K562 (cell line): ENCODE results near the gene DKC1. TPM values are rescaled to one million over a fixed set of nuclear protein-coding genes. Genes with fewer than 3 reads are reported as not detected.

Experiments used
- ATAC-seq: fragments of 200-7000 bp; cut with Tn5 transposase; 3 replicates; pipeline ENCODE4 v1.9.1; 2020; ENCODE audit warnings: moderate library complexity
- BruUV-seq: library from RNA; stranded (reverse); fragments of 400-500 nt; replicated peaks from 2 replicates; lab custom pipeline; 2021; lab: Mats Ljungman, UMichigan
- CTCF ChIA-PET: fragments of 300-600 bp; formaldehyde crosslinking; extraction: SDS; loops from one replicate; lab custom pipeline; 2021; ENCODE audit warnings: low intra/inter-chr PET ratio; lab: Yijun Ruan, JAX
- POLR2A ChIA-PET: fragments of 300-600, 350-650 bp; sonication (Branson Sonifier 250); formaldehyde crosslinking; extraction: SDS; loops from one replicate; lab custom pipeline; 2021; ENCODE audit warnings: antibody characterized with exemption, inconsistent platforms; lab: Yijun Ruan, JAX
- DNase-seq, 4 experiments: peaks; one replicate each; pipeline versions ENCODE4 v3.0.0 to v3.0.0-alpha.2; 2011 to 2018; ENCODE audit warnings: low spot score in 3 of 4, mixed read lengths in 3 of 4; ENCODE audit errors: extremely low read depth in 1 of 4
- FAIRE-seq: peaks from 2 replicates; lab custom pipeline; 2011; peaks lifted over from hg19 to GRCh38; lab: Jason Lieb, UNC
- H2AFZ ChIP-seq: 2 replicates; pipeline ENCODE4 v1.6.0; 2011; ENCODE audit warnings: low read depth, low read length, control low read depth, inconsistent platforms
- H3K27ac ChIP-seq: fragments of 200-600 bp; 3 replicates; pipeline ENCODE4 v1.8.0; 2011; ENCODE audit warnings: low read depth, mild to moderate bottlenecking, control low read depth, inconsistent platforms, low read length, moderate library complexity, mixed read lengths; ENCODE audit errors: extremely low read depth
- H3K27me3 ChIP-seq, 2 experiments: fragments of 300-600 bp in 1 of 2; 2 replicates in 1 of 2; 3 replicates in 1 of 2; pipeline versions ENCODE4 v1.6.0 to v1.8.0; 2011; ENCODE audit warnings: inconsistent platforms in 2 of 2, low read length in 2 of 2, mild to moderate bottlenecking in 1 of 2, mixed read lengths in 1 of 2, moderate library complexity in 1 of 2; ENCODE audit not compliant: control insufficient read depth in 2 of 2, insufficient read depth in 2 of 2
- H3K36me3 ChIP-seq: fragments of 300-600 bp; 3 replicates; pipeline ENCODE4 v1.8.0; 2011; ENCODE audit warnings: mild to moderate bottlenecking, low read length, inconsistent platforms; ENCODE audit not compliant: control insufficient read depth, insufficient read depth
- H3K4me1 ChIP-seq, 2 experiments: fragments of 200-600 bp in 1 of 2; replicated peaks in 1 of 2; 2 replicates in 1 of 2; 3 replicates in 1 of 2; pipeline versions ENCODE4 v1.5.1 to v1.8.0; 2011; ENCODE audit warnings: inconsistent platforms in 2 of 2, low read length in 2 of 2, mild to moderate bottlenecking in 1 of 2, mixed read lengths in 1 of 2, moderate library complexity in 1 of 2; ENCODE audit not compliant: control insufficient read depth in 2 of 2, insufficient read depth in 2 of 2
- H3K4me2 ChIP-seq: 2 replicates; pipeline ENCODE4 v1.6.1; 2011; ENCODE audit warnings: low read length, control low read depth, inconsistent platforms, mixed read lengths; ENCODE audit not compliant: insufficient read depth
- H3K4me3 ChIP-seq: fragments of 200-600 bp; sonication (generic), shearing (Covaris generic); 2 replicates; pipeline ENCODE4 v1.5.1; 2016; ENCODE audit warnings: control low read depth, inconsistent platforms
- H3K79me2 ChIP-seq: fragments of 200-600 bp; 3 replicates; pipeline ENCODE4 v1.8.0; 2011; ENCODE audit warnings: low read length, inconsistent platforms; ENCODE audit not compliant: control insufficient read depth, insufficient read depth
- H3K9ac ChIP-seq, 2 experiments: 2 replicates each; pipeline versions ENCODE4 v1.6.0 to v1.6.1; 2011; ENCODE audit warnings: low read depth in 2 of 2, low read length in 2 of 2, control low read depth in 1 of 2, inconsistent platforms in 1 of 2, mild to moderate bottlenecking in 1 of 2, mixed read lengths in 1 of 2; ENCODE audit not compliant: insufficient read depth in 1 of 2
- H3K9me1 ChIP-seq: one replicate; pipeline ENCODE4 v1.6.0; 2011; ENCODE audit warnings: inconsistent platforms, mild to moderate bottlenecking, low read length, moderate library complexity; ENCODE audit not compliant: control insufficient read depth, insufficient read depth
- H3K9me3 ChIP-seq: replicated peaks from 2 replicates; pipeline ENCODE4 v1.5.1; 2011; ENCODE audit warnings: low read depth, low read length, inconsistent platforms; ENCODE audit not compliant: control insufficient read depth, insufficient read depth
- H4K20me1 ChIP-seq: replicated peaks from 2 replicates; pipeline ENCODE4 v1.6.1; 2011; ENCODE audit warnings: low read length, inconsistent platforms, mixed read lengths; ENCODE audit not compliant: control insufficient read depth, insufficient read depth
- TCF7L2 ChIP-seq: fragments of 150-350 bp; IDR thresholded peaks from 2 replicates; pipeline ENCODE4 v1.6.1; 2016; ENCODE audit warnings: low read depth, mild to moderate bottlenecking, low read length, moderate library complexity
- XRCC3 ChIP-seq: fragments of 450-650 bp; IDR thresholded peaks from 2 replicates; pipeline ENCODE4 v1.6.1; 2017; ENCODE audit warnings: mild to moderate bottlenecking, moderate library complexity
- ZNF76 ChIP-seq: fragments of 250-450 bp; sonication (Bioruptor Pico); IDR thresholded peaks from 2 replicates; pipeline ENCODE4 v1.4.0; 2020; ENCODE audit warnings: mild to moderate bottlenecking, moderate library complexity, borderline replicate concordance
- ZSCAN29 ChIP-seq: fragments of 450-650 bp; IDR thresholded peaks from 2 replicates; pipeline ENCODE4 v1.6.1; 2017
- WGBS: fragments of 100-300 bp; shearing (Covaris generic); methylation state at CpG from one replicate; pipeline ENCODE4 v1.1.6; 2016; ENCODE audit warnings: low coverage, mixed read lengths; ENCODE audit not compliant: insufficient coverage; ENCODE audit errors: missing lambda C conversion rate; 5-methylcytosine and 5-hydroxymethylcytosine counted together
- in situ Hi-C: fragments of 300-500 bp; cut with MboI; formaldehyde crosslinking; loops from 4 replicates; pipeline ENCODE4 v1.15.0; 2018; ENCODE audit warnings: inconsistent platforms, mixed read lengths
- intact Hi-C: fragments of 100-400 bp; cut with micrococcal nuclease; formaldehyde crosslinking; loops from 2 replicates; pipeline ENCODE4 v1.14.2; 2022
- polyA plus RNA-seq, 8 experiments: library from polyadenylated mRNA; depleted of rRNA in 4 of 8; stranded (reverse) in 5 of 8; unstranded in 3 of 8; fragments of >200 nt; fragmentation: Nextera tagmentation in 2 of 8; fragmentation: Illumina TruSeq in 1 of 8; extraction: Ambion mirVana in 2 of 8; extraction: Trizol in 1 of 8; gene quantifications; 2 replicates each; pipeline versions ENCODE4 v1.2.1 to v1.2.3, GENCODE V29; 2011 to 2014; ENCODE audit warnings: inconsistent platforms in 1 of 8, missing spikeins in 1 of 8
- total RNA-seq, 7 experiments: library from RNA; depleted of rRNA in 6 of 7; stranded (reverse); fragments of >200 nt in 6 of 7; fragmentation: Illumina TruSeq in 2 of 7; extraction: Trizol in 2 of 7; gene quantifications; 2 replicates each; pipeline versions ENCODE4 v1.2.1 to v1.2.3, GENCODE V29; 2011 to 2021; ENCODE audit warnings: low replicate concordance in 1 of 7
- TF ChIP-seq, protein P1 (sequence below): fragments of 200-800 bp; sonication (Bioruptor generic); IDR thresholded peaks from 2 replicates; pipeline ENCODE4 v1.6.1; 2017; ENCODE audit warnings: missing genetic modification characterization, missing compliant biosample characterization
- TF ChIP-seq, protein P2 (sequence below): fragments of 450-650 bp; formaldehyde crosslinking; conservative IDR thresholded peaks from 2 replicates; pipeline ENCODE4 v1.4.0; 2022; ENCODE audit warnings: mild to moderate bottlenecking, missing genetic modification characterization
- TF ChIP-seq, protein P3 (sequence below): fragments of 450-650 bp; IDR thresholded peaks from 2 replicates; pipeline ENCODE4 v1.6.1; 2017; ENCODE audit warnings: antibody characterized with exemption, mild to moderate bottlenecking

Gene DKC1
- total and polyA plus RNA-seq, 9 of the 15 experiments (the other 6 are each of a cell fraction or from before 2014, with no cell fraction given), result 205 to 313 (median 219) TPM

DNA sequence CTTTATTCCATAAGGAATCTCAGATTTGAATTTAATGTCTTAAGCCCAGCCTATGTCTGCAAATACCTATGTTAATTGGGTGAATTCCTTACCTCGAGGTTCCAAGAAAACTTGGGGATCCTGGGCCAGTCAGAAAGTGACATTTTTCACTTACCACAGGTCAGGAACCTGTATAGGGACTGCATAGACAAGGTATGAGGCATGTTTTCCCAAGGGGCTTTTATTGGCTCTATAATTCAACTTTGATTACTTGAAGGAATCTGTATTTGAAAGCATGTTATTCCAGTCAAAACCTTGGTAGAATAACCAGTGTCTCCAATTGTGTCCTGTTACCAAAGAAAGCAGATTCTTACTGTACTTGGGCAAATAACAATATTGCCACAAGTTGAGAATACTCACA, 51.1 kb downstream of the DKC1 start:
- ChIA-PET POLR2A (interaction anchor here (1.2 to 1.5 kb wide), 2 partner anchors 9 to 34 kb away, joined by 4 to 5 read pairs; partner anchors contain the start of gene MPP1), CTCF (no interaction called here)
- Histone ChIP-seq H3K4me2 (no peak overlapping the region), H3K4me1 (peaks cover 8 to 25% of the 10 kb centered on the region in 2 experiments), H4K20me1 (no peaks in the 10 kb centered on the region), H3K27me3 (no peaks in the 10 kb centered on the region), H3K9me1 (no peaks in the 10 kb centered on the region), H3K9me3 (no peaks in the 10 kb centered on the region), H3K9ac (0 out of 4 replicates have a peak overlapping the region, but pooled peaks of 1 of the 2 experiments have one; percentile 6), H3K36me3 (no peaks in the 10 kb centered on the region), H2AFZ (0 out of 2 replicates have a peak overlapping the region, but pooled peaks have one; percentile 8), H3K27ac (no peak overlapping the region), H3K79me2 (peaks cover 9% of the 10 kb centered on the region; the same call in 1 of the 3 replicates), H3K4me3 (no peak overlapping the region)
- no TSS peak for BruUV-seq
- DNase-seq, result no peak
- 0% methylated on average over 1 of the region's 1 CpG for WGBS
- ATAC-seq, result no peak
- TF ChIP-seq XRCC3, result no peak
- TF ChIP-seq ZSCAN29, result peak; percentile 90
- intact Hi-C loops (no loop called here), in situ Hi-C loops (no loop called here)
- FAIRE-seq, result no peak

DNA sequence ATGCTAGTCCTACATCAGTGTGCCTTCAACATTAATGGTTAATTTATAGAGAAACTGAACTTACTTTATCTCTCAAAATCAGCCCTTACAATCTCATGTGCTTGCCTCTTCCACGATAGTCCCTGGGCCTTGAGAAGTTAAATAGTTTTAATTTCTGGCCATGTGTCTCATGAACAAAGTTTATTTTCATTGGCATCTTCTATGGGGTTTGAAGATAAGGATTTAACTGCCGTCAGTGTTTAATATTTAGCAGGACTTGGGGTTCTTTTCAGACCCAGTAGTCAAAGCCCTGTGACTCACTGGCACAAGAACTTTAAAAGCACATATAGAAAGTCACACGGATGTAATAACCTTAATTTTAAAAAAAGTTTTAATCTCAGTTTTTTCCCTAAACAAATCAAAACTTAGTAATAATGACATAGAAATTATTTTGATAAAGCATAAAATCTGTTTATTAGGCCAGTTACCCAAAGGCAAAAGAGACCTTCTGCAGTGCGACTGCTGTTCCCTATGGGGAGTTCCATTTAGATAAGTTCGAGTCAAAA, 52.7 kb downstream of the DKC1 start:
- Histone ChIP-seq H3K9me3 (no peaks in the 10 kb centered on the region), H3K4me2 (peak overlapping the region; percentile 51), H3K4me3 (peak overlapping the region; percentile 21; the same call in 1 of the 2 replicates), H3K79me2 (peaks cover 9% of the 10 kb centered on the region; the same call in 1 of the 3 replicates), H2AFZ (peak overlapping the region; percentile 88), H3K9me1 (no peaks in the 10 kb centered on the region), H3K36me3 (no peaks in the 10 kb centered on the region), H3K4me1 (peaks cover 10 to 35% of the 10 kb centered on the region in 2 experiments; a peak in 4 of 5 replicates), H3K27ac (peak overlapping the region; percentile 85), H3K27me3 (no peaks in the 10 kb centered on the region), H4K20me1 (no peaks in the 10 kb centered on the region), H3K9ac (peak overlapping the region in 1 of 2 experiments; percentile 69; a peak in 2 of 4 replicates)
- FAIRE-seq (no peak), ATAC-seq (peak; percentile 29), DNase-seq (peak in 1 of 4 experiments; percentile 36)
- BruUV-seq, result no TSS peak
- 2% methylated on average over 5 of the region's 5 CpGs for WGBS
- ChIA-PET CTCF (no interaction called here), POLR2A (interaction anchor here (1.2 kb wide), 1 partner anchor 10 kb away, joined by 4 read pairs; the partner anchor contains the start of gene MPP1)
- intact Hi-C loops, result loop anchor here (5.0 kb wide), 2 partner anchors 53 to 443 kb away; partner anchors contain the start of genes DKC1 and FLNA
- in situ Hi-C loops, result no loop called here
- TF ChIP-seq ZNF76, result no peak
- no peak for TF ChIP-seq TCF7L2
- TF ChIP-seq, protein P1, sequence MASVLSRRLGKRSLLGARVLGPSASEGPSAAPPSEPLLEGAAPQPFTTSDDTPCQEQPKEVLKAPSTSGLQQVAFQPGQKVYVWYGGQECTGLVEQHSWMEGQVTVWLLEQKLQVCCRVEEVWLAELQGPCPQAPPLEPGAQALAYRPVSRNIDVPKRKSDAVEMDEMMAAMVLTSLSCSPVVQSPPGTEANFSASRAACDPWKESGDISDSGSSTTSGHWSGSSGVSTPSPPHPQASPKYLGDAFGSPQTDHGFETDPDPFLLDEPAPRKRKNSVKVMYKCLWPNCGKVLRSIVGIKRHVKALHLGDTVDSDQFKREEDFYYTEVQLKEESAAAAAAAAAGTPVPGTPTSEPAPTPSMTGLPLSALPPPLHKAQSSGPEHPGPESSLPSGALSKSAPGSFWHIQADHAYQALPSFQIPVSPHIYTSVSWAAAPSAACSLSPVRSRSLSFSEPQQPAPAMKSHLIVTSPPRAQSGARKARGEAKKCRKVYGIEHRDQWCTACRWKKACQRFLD (CRISPR knock-in tag), result peak; percentile 42; the same call in 1 of the 2 replicates
- TF ChIP-seq, protein P2, sequence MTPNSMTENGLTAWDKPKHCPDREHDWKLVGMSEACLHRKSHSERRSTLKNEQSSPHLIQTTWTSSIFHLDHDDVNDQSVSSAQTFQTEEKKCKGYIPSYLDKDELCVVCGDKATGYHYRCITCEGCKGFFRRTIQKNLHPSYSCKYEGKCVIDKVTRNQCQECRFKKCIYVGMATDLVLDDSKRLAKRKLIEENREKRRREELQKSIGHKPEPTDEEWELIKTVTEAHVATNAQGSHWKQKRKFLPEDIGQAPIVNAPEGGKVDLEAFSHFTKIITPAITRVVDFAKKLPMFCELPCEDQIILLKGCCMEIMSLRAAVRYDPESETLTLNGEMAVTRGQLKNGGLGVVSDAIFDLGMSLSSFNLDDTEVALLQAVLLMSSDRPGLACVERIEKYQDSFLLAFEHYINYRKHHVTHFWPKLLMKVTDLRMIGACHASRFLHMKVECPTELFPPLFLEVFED (CRISPR knock-in tag), result no peak
- TF ChIP-seq, protein P3, sequence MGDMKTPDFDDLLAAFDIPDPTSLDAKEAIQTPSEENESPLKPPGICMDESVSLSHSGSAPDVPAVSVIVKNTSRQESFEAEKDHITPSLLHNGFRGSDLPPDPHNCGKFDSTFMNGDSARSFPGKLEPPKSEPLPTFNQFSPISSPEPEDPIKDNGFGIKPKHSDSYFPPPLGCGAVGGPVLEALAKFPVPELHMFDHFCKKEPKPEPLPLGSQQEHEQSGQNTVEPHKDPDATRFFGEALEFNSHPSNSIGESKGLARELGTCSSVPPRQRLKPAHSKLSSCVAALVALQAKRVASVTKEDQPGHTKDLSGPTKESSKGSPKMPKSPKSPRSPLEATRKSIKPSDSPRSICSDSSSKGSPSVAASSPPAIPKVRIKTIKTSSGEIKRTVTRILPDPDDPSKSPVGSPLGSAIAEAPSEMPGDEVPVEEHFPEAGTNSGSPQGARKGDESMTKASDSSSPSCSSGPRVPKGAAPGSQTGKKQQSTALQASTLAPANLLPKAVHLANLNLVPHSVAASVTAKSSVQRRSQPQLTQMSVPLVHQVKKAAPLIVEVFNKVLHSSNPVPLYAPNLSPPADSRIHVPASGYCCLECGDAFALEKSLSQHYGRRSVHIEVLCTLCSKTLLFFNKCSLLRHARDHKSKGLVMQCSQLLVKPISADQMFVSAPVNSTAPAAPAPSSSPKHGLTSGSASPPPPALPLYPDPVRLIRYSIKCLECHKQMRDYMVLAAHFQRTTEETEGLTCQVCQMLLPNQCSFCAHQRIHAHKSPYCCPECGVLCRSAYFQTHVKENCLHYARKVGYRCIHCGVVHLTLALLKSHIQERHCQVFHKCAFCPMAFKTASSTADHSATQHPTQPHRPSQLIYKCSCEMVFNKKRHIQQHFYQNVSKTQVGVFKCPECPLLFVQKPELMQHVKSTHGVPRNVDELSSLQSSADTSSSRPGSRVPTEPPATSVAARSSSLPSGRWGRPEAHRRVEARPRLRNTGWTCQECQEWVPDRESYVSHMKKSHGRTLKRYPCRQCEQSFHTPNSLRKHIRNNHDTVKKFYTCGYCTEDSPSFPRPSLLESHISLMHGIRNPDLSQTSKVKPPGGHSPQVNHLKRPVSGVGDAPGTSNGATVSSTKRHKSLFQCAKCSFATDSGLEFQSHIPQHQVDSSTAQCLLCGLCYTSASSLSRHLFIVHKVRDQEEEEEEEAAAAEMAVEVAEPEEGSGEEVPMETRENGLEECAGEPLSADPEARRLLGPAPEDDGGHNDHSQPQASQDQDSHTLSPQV, result peak; percentile 63
